ENCODE measurements around the gene TMEM163. TPM values are rescaled to one million over a fixed set of nuclear protein-coding genes. Genes with fewer than 3 reads are reported as not detected.

TMEM163 gene
- polyA plus RNA-seq, 1 experiment, result not detected

DNA sequence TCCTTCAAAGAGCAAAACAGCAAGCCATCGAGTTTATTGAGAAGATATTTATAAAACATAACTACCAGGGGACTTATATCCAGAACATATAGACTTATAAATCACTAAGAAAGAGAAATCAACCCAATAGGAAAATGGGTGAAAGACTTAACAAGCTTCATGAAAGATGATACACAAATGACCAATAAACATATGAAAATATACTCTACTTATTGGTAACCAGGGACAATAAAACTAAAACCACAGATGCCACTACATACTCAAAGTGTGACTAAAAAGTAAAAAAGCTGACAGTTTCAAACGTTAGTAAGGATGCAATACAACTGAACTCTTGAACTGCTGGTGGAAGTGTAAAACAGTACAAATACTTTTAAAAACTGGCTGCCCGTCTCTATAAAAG lies 154.3 kb downstream of the TMEM163 start:
- no peak for DNase-seq (ENCODE audit: low read depth)

DNA sequence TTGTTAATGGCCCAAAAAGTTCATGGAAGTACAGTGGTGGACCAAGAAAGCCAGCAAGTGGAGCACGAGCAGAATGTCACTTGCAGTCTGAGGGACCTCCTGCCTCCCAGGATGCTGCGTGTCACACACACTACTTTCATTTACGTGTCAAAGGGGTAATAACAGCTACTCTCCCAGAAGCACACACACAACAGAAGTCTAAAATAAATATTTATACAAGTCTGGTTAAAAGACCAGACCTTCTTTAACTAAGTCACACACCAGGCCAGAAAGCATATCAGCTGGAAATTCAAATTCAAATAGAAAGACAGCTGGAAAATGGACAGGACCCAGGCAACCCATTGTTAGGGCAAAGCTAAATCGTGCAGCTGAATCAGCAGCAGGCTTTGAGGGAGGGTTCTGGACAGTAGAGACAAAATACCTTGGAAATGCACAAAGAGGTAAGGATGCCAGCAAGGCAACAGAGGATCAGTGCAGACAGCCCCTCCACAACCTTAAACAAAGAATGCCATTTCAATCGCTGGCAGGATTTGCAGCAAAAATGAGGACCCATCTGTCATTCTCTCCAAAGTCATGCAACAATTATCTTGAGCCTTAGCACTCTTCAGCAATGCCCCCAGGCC lies 160.5 kb downstream of the TMEM163 start:
- DNase-seq (ENCODE audit: low read depth), result no peak
- Histone ChIP-seq H3K27me3 (ENCODE audit: control insufficient read depth, insufficient read depth, low read length) (no peaks in the 10 kb centered on the region), H3K4me3 (ENCODE audit: low read depth, low read length) (no peak overlapping the region), H3K36me3 (ENCODE audit: control insufficient read depth, insufficient read depth, low read length) (no peaks in the 10 kb centered on the region)
- TF ChIP-seq CTCF (IDR thresholded peaks at IDR 0.05; ENCODE audit: insufficient read depth, low read depth, low read length), result no peak
- CTCF ChIA-PET, result interaction anchor here (0.6 kb wide), 1 partner anchor 13 kb away, joined by 3 read pairs; no protein-coding TSS in a partner anchor
- POLR2A ChIA-PET, result no interaction called here

More for the DNA sequence above, 154.3 kb downstream of the TMEM163 start:
- no peaks in the 10 kb centered on the region for H3K36me3 ChIP-seq (ENCODE audit: control insufficient read depth, insufficient read depth, low read length)
- CTCF ChIA-PET, result no interaction called here
- POLR2A ChIA-PET, result no interaction called here
- no peak for TF ChIP-seq CTCF (IDR thresholded peaks at IDR 0.05; ENCODE audit: insufficient read depth, low read depth, low read length)
- no peaks in the 10 kb centered on the region for H3K27me3 ChIP-seq (ENCODE audit: control insufficient read depth, insufficient read depth, low read length)
- no peak overlapping the region for H3K4me3 ChIP-seq (ENCODE audit: low read depth, low read length)

DNA sequence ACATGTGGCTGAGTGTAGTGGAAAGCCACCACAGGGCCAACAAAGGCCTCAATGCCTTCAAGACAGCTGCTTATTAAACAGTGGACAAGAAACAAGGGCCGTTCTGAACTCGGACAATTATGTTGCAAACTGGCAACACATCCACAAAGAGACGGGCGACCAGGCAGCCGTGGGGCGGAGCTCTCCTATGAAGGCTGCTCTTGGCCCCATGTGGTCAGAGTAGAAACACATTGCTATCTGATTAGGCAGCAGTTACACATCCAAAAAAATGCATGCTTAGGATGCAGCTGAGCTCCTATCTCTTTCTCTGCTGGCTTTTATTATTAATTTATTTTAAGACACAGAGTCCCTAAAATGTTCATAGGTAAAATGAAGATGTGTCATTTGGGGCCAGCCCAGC lies 163.4 kb downstream of the TMEM163 start:
- CTCF ChIA-PET, result no interaction called here
- Histone ChIP-seq H3K27me3 (ENCODE audit: control insufficient read depth, insufficient read depth, low read length) (no peaks in the 10 kb centered on the region), H3K4me3 (ENCODE audit: low read depth, low read length) (no peak overlapping the region), H3K36me3 (ENCODE audit: control insufficient read depth, insufficient read depth, low read length) (no peaks in the 10 kb centered on the region)
- POLR2A ChIA-PET, result no interaction called here
- no peak for DNase-seq (ENCODE audit: low read depth)
- no peak for TF ChIP-seq CTCF (IDR thresholded peaks at IDR 0.05; ENCODE audit: insufficient read depth, low read depth, low read length)

DNA sequence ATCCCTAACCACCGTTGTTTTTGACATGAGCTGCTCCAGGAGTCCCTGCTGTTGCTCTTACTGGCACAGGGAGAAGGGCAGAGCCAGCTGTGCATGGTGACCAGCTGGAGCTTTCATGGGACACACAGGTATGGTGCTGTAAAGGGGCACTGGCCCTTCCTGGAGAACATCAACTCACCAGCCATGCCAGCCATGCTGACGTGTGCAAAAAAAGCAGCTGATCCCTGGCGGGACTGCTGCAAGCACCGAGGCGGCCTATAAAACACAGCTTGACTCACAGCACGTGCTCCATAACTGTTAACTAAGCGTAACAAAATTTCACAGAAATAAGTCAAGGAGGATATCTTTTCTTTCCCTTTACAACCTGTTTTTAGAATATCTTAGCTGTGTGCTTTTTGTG lies 165.1 kb downstream of the TMEM163 start:
- ChIA-PET POLR2A (no interaction called here), CTCF (no interaction called here)
- H3K36me3 ChIP-seq (ENCODE audit: control insufficient read depth, insufficient read depth, low read length), result no peaks in the 10 kb centered on the region
- H3K4me3 ChIP-seq (ENCODE audit: low read depth, low read length), result no peak overlapping the region
- no peak for DNase-seq (ENCODE audit: low read depth)
- TF ChIP-seq CTCF (IDR thresholded peaks at IDR 0.05; ENCODE audit: insufficient read depth, low read depth, low read length), result no peak
- H3K27me3 ChIP-seq (ENCODE audit: control insufficient read depth, insufficient read depth, low read length), result no peaks in the 10 kb centered on the region

DNA sequence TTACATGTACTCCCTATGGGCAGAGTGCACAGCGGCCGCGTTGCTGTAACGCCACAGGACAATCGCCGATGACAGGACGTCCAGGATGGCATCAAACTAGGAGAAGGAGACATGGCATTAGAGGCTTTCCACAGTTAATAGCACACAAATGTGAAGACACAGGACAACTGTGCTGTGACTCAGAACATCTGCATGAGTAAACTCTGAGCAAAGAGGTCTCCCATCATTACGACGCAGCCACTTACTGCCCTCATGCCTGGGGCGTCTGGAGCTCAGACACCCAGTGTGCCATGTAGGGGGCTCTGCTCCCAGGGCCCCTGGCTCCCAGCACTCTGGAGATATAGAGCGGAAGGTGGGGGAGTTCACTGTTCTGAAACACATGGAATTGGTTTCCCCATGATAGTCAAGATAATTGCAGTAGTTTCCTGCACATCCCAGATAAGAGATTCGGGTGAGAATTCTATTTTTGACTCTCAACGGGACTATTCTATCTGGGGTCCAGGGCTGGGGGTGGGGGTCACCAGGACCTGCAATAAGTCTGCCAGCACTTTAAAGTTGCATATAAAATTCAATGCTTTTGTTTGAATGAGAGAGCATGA lies 168.1 kb downstream of the TMEM163 start:
- ChIA-PET POLR2A (no interaction called here), CTCF (no interaction called here)
- no peak for DNase-seq (ENCODE audit: low read depth)
- Histone ChIP-seq H3K4me3 (ENCODE audit: low read depth, low read length) (no peak overlapping the region), H3K27me3 (ENCODE audit: control insufficient read depth, insufficient read depth, low read length) (no peaks in the 10 kb centered on the region), H3K36me3 (ENCODE audit: control insufficient read depth, insufficient read depth, low read length) (no peaks in the 10 kb centered on the region)
- no peak for TF ChIP-seq CTCF (IDR thresholded peaks at IDR 0.05; ENCODE audit: insufficient read depth, low read depth, low read length)

Data from BJ (cell line).